ENCODE measurements around the gene GOLGA2. TPM values are rescaled to one million over a fixed set of nuclear protein-coding genes. Genes with fewer than 3 reads are reported as not detected.

Gene GOLGA2
- total RNA-seq, 1 donor from 2014 or later: 91.5 TPM

DNA sequence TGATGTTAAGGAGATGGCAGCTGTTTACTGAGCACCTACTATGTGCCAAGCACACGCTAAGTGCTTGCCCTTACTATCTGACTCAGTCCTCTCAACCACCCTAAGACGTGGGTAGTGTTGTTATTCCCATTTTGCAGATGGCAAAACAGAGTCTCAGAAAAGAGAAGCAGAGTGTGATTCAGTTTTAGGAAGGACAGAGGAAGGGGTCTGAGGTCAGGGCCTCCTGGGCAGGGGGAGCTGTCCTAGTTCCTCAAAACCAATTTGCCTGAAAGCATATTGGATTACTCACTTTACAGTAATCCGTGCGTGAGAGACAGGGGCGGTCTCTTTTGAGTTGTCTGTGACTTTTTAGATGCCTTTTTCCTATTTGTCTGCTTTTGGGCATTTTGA, 49.4 kb downstream of the GOLGA2 start:
- Mint-ChIP-seq H3K36me3 (peaks cover 10% of the 10 kb centered on the region), H3K9me3 (no peaks in the 10 kb centered on the region)
- TF ChIP-seq, protein P1, sequence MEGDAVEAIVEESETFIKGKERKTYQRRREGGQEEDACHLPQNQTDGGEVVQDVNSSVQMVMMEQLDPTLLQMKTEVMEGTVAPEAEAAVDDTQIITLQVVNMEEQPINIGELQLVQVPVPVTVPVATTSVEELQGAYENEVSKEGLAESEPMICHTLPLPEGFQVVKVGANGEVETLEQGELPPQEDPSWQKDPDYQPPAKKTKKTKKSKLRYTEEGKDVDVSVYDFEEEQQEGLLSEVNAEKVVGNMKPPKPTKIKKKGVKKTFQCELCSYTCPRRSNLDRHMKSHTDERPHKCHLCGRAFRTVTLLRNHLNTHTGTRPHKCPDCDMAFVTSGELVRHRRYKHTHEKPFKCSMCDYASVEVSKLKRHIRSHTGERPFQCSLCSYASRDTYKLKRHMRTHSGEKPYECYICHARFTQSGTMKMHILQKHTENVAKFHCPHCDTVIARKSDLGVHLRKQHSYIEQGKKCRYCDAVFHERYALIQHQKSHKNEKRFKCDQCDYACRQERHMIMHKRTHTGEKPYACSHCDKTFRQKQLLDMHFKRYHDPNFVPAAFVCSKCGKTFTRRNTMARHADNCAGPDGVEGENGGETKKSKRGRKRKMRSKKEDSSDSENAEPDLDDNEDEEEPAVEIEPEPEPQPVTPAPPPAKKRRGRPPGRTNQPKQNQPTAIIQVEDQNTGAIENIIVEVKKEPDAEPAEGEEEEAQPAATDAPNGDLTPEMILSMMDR (conservative IDR thresholded peaks at IDR 0.05): no peak

DNA sequence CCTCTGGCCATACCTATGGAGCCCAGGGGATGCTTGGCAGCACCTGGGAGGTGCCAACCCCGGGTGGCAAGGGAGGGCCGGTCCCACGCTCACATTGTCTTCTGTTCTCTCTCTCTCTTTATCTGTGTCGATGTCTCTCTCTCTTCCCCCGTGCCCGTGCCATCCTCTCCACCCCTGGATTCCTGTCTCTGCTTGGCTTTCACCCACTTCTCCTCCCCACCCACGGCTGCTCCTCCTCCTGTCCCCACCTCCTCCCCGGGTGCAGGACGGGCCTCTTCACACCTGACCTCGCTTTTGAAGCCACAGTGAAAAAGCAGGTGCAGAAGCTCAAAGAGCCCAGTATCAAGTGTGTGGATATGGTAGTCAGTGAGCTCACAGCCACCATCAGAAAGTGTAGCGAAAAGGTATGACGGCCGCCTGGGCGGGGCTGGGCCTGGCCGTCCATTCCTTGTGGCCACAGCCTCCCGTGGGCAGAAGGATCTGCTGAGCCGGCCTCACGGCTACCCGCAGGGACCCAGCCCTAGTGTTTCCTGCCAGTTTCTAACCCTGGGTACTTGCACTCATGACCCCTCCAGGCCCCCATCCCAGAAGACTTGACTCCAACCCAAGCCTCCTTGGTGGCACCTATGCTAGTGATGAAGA, 49.9 kb downstream of the GOLGA2 start:
- no peaks in the 10 kb centered on the region for H3K27me3 Mint-ChIP-seq
- H3K4me1 Mint-ChIP-seq (ENCODE audit: unreplicated experiment): no peaks in the 10 kb centered on the region
- TF ChIP-seq, protein P1 (conservative IDR thresholded peaks at IDR 0.05): no peak
- H3K36me3 Mint-ChIP-seq: peaks cover 10% of the 10 kb centered on the region
- no peak for DNase-seq (ENCODE audit: extremely low spot score, unreplicated experiment)
- no peaks in the 10 kb centered on the region for H3K9me3 Mint-ChIP-seq
- H3K4me3 Mint-ChIP-seq: no peak overlapping the region
- H3K27ac Mint-ChIP-seq: no peak overlapping the region

More for the DNA sequence above, 49.4 kb downstream of the GOLGA2 start:
- Mint-ChIP-seq H3K27ac (no peak overlapping the region), H3K4me1 (ENCODE audit: unreplicated experiment) (no peaks in the 10 kb centered on the region), H3K4me3 (no peak overlapping the region), H3K27me3 (no peaks in the 10 kb centered on the region)
- no peak for DNase-seq (ENCODE audit: extremely low spot score, unreplicated experiment)

DNA sequence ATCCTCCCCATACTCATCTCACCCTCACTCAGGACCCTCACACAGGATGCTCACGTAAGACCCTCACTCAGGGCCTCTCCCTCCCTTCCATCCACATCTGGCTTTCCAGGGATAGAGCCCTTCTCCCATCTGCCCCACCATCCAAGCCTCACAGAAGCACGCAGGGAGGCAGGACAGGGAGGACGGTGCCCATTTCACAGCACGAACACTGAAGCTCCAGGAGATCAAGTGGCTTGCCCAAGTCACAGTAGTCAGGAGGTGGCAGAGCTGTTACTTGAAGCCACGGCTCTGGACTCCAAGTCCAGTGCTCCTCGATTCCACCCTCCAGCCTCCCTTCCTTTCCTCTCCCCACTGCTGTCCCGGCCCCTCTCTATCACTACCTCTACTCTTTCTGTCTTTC, 50.9 kb downstream of the GOLGA2 start:
- TF ChIP-seq, protein P1 (conservative IDR thresholded peaks at IDR 0.05): no peak
- no peak overlapping the region for H3K27ac Mint-ChIP-seq

DNA sequence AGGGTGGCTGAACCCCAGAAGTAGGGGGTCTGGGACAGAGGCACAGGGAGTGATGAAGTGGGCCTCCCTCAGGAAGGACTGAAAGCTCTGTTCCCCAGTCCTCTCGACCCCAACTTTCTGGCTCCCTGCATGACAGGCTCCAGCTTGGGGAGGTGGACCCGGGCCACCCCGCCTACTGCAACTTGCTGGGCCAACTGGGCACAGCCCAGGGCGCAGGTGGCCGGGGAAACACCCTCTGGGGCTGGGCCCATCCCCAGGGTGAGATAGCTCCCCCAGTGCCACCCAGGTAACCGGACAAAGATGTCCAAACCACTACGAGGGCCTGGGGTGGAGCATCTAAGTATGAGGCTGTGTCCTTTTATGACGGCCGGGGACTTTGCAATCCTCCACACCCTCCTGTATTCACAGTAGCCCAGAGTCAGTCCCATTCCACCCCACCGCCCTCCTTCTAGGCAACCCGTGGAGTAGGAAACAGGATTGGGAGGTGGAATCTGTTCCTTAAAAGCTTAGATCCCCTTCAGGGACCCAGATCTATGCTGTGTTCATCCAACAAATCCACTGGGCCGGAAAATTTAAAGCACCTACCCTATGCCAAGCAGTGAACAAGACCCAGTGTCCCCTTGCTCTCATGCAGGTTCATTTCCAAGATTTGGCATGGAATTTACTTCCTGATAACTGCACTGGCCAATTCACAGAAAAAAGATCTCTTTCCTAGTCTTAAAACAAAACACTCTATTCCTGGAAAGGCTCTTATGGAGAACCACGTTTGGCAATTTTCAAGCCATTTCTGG, 52.7 kb downstream of the GOLGA2 start:
- H3K9me3 Mint-ChIP-seq: no peaks in the 10 kb centered on the region
- peaks cover 16% of the 10 kb centered on the region for H3K36me3 Mint-ChIP-seq
- TF ChIP-seq, protein P1 (conservative IDR thresholded peaks at IDR 0.05): no peak
- no peak overlapping the region for H3K27ac Mint-ChIP-seq
- H3K4me1 Mint-ChIP-seq (ENCODE audit: unreplicated experiment): peaks cover 11% of the 10 kb centered on the region
- H3K27me3 Mint-ChIP-seq: peaks cover 3% of the 10 kb centered on the region
- no peak overlapping the region for H3K4me3 Mint-ChIP-seq
- no peak for DNase-seq (ENCODE audit: extremely low spot score, unreplicated experiment)

More for the DNA sequence above, 50.9 kb downstream of the GOLGA2 start:
- Mint-ChIP-seq H3K9me3 (no peaks in the 10 kb centered on the region), H3K4me3 (no peak overlapping the region), H3K36me3 (peaks cover 10% of the 10 kb centered on the region), H3K4me1 (ENCODE audit: unreplicated experiment) (no peaks in the 10 kb centered on the region), H3K27me3 (no peaks in the 10 kb centered on the region)
- DNase-seq (ENCODE audit: extremely low spot score, unreplicated experiment): no peak

DNA sequence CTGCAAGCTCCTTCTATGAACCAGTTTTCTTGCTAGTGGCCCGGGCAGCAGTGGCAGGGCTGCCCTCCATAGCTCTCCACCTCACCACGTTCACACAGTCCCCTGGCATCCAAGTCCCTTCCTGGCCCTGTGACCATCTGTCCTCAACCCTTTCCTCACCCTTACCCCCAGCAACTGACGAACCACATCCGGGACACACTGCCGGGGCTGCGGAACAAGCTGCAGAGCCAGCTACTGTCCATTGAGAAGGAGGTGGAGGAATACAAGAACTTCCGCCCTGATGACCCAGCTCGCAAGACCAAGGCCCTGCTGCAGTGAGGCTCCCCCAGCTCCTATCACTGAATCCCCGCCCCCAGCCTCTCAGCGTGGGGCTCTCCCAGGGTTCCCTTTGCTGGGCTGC, 53.8 kb downstream of the GOLGA2 start:
- H3K4me3 Mint-ChIP-seq: no peak overlapping the region
- DNase-seq (ENCODE audit: extremely low spot score, unreplicated experiment): no peak
- TF ChIP-seq, protein P1 (conservative IDR thresholded peaks at IDR 0.05): no peak
- H3K27ac Mint-ChIP-seq: no peak overlapping the region
- H3K27me3 Mint-ChIP-seq: peaks cover 3% of the 10 kb centered on the region
- peaks cover 15% of the 10 kb centered on the region for H3K4me1 Mint-ChIP-seq (ENCODE audit: unreplicated experiment)
- H3K9me3 Mint-ChIP-seq: no peaks in the 10 kb centered on the region
- H3K36me3 Mint-ChIP-seq: peaks cover 16% of the 10 kb centered on the region

Measured in type B pancreatic cell (in vitro differentiated cells).